Measurements from ENCODE around the gene KCNIP3.

The KCNIP3 gene

GRCh38 chr2:95366514-95366913 lies 69.4 kb downstream of the KCNIP3 start:
- TF ChIP-seq CTCF (IDR thresholded peaks at IDR 0.05; ENCODE audit: low read length, missing control alignments): no peak
- no peak for DNase-seq (ENCODE audit: low read depth)
- no peak overlapping the region for H3K4me3 ChIP-seq (replicated peaks; ENCODE audit: low read depth, low read length)

- TF ChIP-seq CTCF (IDR thresholded peaks at IDR 0.05; ENCODE audit: low read length, missing control alignments): no peak
- H3K4me3 ChIP-seq (replicated peaks; ENCODE audit: low read depth, low read length): no peak overlapping the region
- no peak for DNase-seq (ENCODE audit: low read depth)
Observed at GRCh38 chr2:95372216-95372829, 75.2 kb downstream of the KCNIP3 start.

- no peak overlapping the region for H3K4me3 ChIP-seq (replicated peaks; ENCODE audit: low read depth, low read length)
- TF ChIP-seq CTCF (IDR thresholded peaks at IDR 0.05; ENCODE audit: low read length, missing control alignments): no peak
- DNase-seq (ENCODE audit: low read depth): no peak
Observed at GRCh38 chr2:95372845-95373244, 75.7 kb downstream of the KCNIP3 start.

GRCh38 chr2:95374029-95374428 lies 76.9 kb downstream of the KCNIP3 start:
- TF ChIP-seq CTCF (IDR thresholded peaks at IDR 0.05; ENCODE audit: low read length, missing control alignments): no peak
- no peak overlapping the region for H3K4me3 ChIP-seq (replicated peaks; ENCODE audit: low read depth, low read length)
- no peak for DNase-seq (ENCODE audit: low read depth)

- DNase-seq (ENCODE audit: low read depth): no peak
- no peak for TF ChIP-seq CTCF (IDR thresholded peaks at IDR 0.05; ENCODE audit: low read length, missing control alignments)
- H3K4me3 ChIP-seq (replicated peaks; ENCODE audit: low read depth, low read length): no peak overlapping the region
Observed at GRCh38 chr2:95374451-95374920, 77.3 kb downstream of the KCNIP3 start.

- no peak for TF ChIP-seq CTCF (IDR thresholded peaks at IDR 0.05; ENCODE audit: low read length, missing control alignments)
- no peak for DNase-seq (ENCODE audit: low read depth)
- H3K4me3 ChIP-seq (replicated peaks; ENCODE audit: low read depth, low read length): no peak overlapping the region
Observed at GRCh38 chr2:95374921-95375471, 77.8 kb downstream of the KCNIP3 start.
